Activated T-cell treated with anti-CD3 and anti-CD28 coated beads, Interleukin-2, amount 50 U/mL, for 72 hours (primary cell): ENCODE measurements around the gene NEAT1. TPM values are rescaled to one million over a fixed set of nuclear protein-coding genes. Genes with fewer than 3 reads are reported as not detected.
"Not testable (repeated sequence)": the region's sequence is repeated elsewhere in the genome, so short reads cannot be mapped to it uniquely, and the experiment has no call there.

Experiments used
- ATAC-seq, 2 donors: fragments of 150-1000 bp; cut with Tn5 transposase; replicated peaks in 1 of 2; 2 replicates each; pipeline ENCODE4 v1.10.0; 2021; ENCODE audit warnings: moderate library complexity in 2 of 2, mild to moderate bottlenecking in 1 of 2
- DNase-seq, 2 donors: peaks; one replicate each; pipeline ENCODE4 v3.0.0; 2021 to 2022; ENCODE audit warnings: mixed read lengths in 1 of 2
- H3K27ac Mint-ChIP-seq: one replicate; pipeline ENCODE4 v1.8.0; 2022; ENCODE audit warnings: mild to moderate bottlenecking, moderate library complexity, mixed read lengths
- H3K27me3 Mint-ChIP-seq: one replicate; pipeline ENCODE4 v1.8.0; 2022; ENCODE audit warnings: low read depth, mixed read lengths
- H3K36me3 Mint-ChIP-seq, 2 donors: one replicate each; pipeline ENCODE4 v1.8.0; 2022; ENCODE audit warnings: mixed read lengths in 2 of 2, mild to moderate bottlenecking in 1 of 2; ENCODE audit not compliant: insufficient read depth in 2 of 2
- H3K4me1 Mint-ChIP-seq: one replicate; pipeline ENCODE4 v1.8.0; 2022; ENCODE audit warnings: low read depth, mixed read lengths
- H3K4me3 Mint-ChIP-seq, 2 donors: one replicate each; pipeline ENCODE4 v1.8.0; 2022; ENCODE audit warnings: mild to moderate bottlenecking in 2 of 2, mixed read lengths in 2 of 2, moderate library complexity in 2 of 2
- H3K9me3 Mint-ChIP-seq, 2 donors: one replicate each; pipeline ENCODE4 v1.8.0; 2022; ENCODE audit warnings: mixed read lengths in 2 of 2
- total RNA-seq, 2 donors: library from RNA; stranded (reverse); gene quantifications; one replicate each; pipeline ENCODE4 v1.2.3, GENCODE V29; 2022

NEAT1 gene
- total RNA-seq, 2 donors from 2014 or later: 678 to 1,151 TPM

- peaks cover 88% of the 10 kb centered on the region for H3K4me1 Mint-ChIP-seq
These were observed 17.0 kb downstream of the NEAT1 start for GRCh38 chr11:65439331-65440181.

GRCh38 chr11:65440831-65441499 lies 18.4 kb downstream of the NEAT1 start:
- H3K27me3 Mint-ChIP-seq: no peaks in the 10 kb centered on the region
- peaks cover 77% of the 10 kb centered on the region for H3K4me1 Mint-ChIP-seq
- H3K9me3 Mint-ChIP-seq: no peaks in the 10 kb centered on the region
- peaks cover 20 to 62% of the 10 kb centered on the region in 2 donors for H3K36me3 Mint-ChIP-seq
- H3K27ac Mint-ChIP-seq: peak overlapping the region; percentile 51
- ATAC-seq: no peak
- peak overlapping the region; percentile 5 to 52 for H3K4me3 Mint-ChIP-seq
- no peak for DNase-seq

More at GRCh38 chr11:65439331-65440181, 17.0 kb downstream of the NEAT1 start:
- Mint-ChIP-seq H3K36me3 (peaks cover 27 to 76% of the 10 kb centered on the region in 2 donors), H3K9me3 (no peaks in the 10 kb centered on the region), H3K27ac (peak overlapping the region; percentile 97), H3K4me3 (peak overlapping the region; percentile 48 to 65), H3K27me3 (no peaks in the 10 kb centered on the region)
- no peak for DNase-seq
- peak; percentile 28 to 42 for ATAC-seq

- Mint-ChIP-seq H3K27ac (peak overlapping the region; percentile 33), H3K27me3 (no peaks in the 10 kb centered on the region), H3K4me3 (no peak overlapping the region), H3K36me3 (peaks cover 15 to 49% of the 10 kb centered on the region in 2 donors), H3K9me3 (no peaks in the 10 kb centered on the region), H3K4me1 (peaks cover 64% of the 10 kb centered on the region)
- ATAC-seq (no peak), DNase-seq (no peak)
These were observed 20.3 kb downstream of the NEAT1 start for GRCh38 chr11:65442842-65443331.

GRCh38 chr11:65444314-65445051 lies 21.9 kb downstream of the NEAT1 start:
- Mint-ChIP-seq H3K36me3 (peaks cover 11 to 37% of the 10 kb centered on the region in 2 donors), H3K4me1 (peaks cover 58% of the 10 kb centered on the region), H3K27ac (peak overlapping the region; percentile 65), H3K4me3 (no peak overlapping the region), H3K9me3 (no peaks in the 10 kb centered on the region), H3K27me3 (no peaks in the 10 kb centered on the region)
- ATAC-seq: no peak
- DNase-seq: no peak

- H3K9me3 Mint-ChIP-seq: no peaks in the 10 kb centered on the region
- H3K27me3 Mint-ChIP-seq: no peaks in the 10 kb centered on the region
- peaks cover 51% of the 10 kb centered on the region for H3K4me1 Mint-ChIP-seq
- H3K27ac Mint-ChIP-seq: peak overlapping the region; percentile 65
- DNase-seq: no peak
- no peak for ATAC-seq
- H3K36me3 Mint-ChIP-seq: peaks cover 8 to 32% of the 10 kb centered on the region in 2 donors
- H3K4me3 Mint-ChIP-seq: no peak overlapping the region
These were observed 22.6 kb downstream of the NEAT1 start for GRCh38 chr11:65445101-65445603.

GRCh38 chr11:65445604-65446445 lies 23.2 kb downstream of the NEAT1 start:
- Mint-ChIP-seq H3K36me3 (peaks cover 6 to 27% of the 10 kb centered on the region in 2 donors), H3K27me3 (no peaks in the 10 kb centered on the region), H3K9me3 (no peaks in the 10 kb centered on the region), H3K4me1 (peaks cover 44% of the 10 kb centered on the region), H3K4me3 (no peak overlapping the region), H3K27ac (peak overlapping the region; percentile 73)
- DNase-seq: no peak
- peak; percentile 4 to 10 for ATAC-seq

GRCh38 chr11:65446446-65447277 lies 24.1 kb downstream of the NEAT1 start:
- DNase-seq (no peak), ATAC-seq (peak; percentile 18 to 28)
- no peak overlapping the region for H3K4me3 Mint-ChIP-seq
- H3K4me1 Mint-ChIP-seq: peaks cover 39% of the 10 kb centered on the region
- H3K9me3 Mint-ChIP-seq: no peaks in the 10 kb centered on the region
- H3K36me3 Mint-ChIP-seq: peaks cover 4 to 22% of the 10 kb centered on the region in 2 donors
- H3K27ac Mint-ChIP-seq: peak overlapping the region; percentile 73
- no peaks in the 10 kb centered on the region for H3K27me3 Mint-ChIP-seq

GRCh38 chr11:65448074-65448417 lies 25.4 kb downstream of the NEAT1 start:
- H3K27me3 Mint-ChIP-seq: no peaks in the 10 kb centered on the region
- H3K4me1 Mint-ChIP-seq: peaks cover 33% of the 10 kb centered on the region
- H3K9me3 Mint-ChIP-seq: no peaks in the 10 kb centered on the region
- peaks cover 3 to 13% of the 10 kb centered on the region in 2 donors for H3K36me3 Mint-ChIP-seq
- DNase-seq: no peak
- H3K27ac Mint-ChIP-seq: peak overlapping the region; percentile 55
- H3K4me3 Mint-ChIP-seq: no peak overlapping the region
- peak; percentile 1 for ATAC-seq

- peaks cover 33% of the 10 kb centered on the region for H3K4me1 Mint-ChIP-seq
- DNase-seq: no peak
- no peak overlapping the region for H3K27ac Mint-ChIP-seq
- peaks cover 3 to 8% of the 10 kb centered on the region in 2 donors for H3K36me3 Mint-ChIP-seq
- no peaks in the 10 kb centered on the region for H3K9me3 Mint-ChIP-seq
- ATAC-seq: peak; percentile 18 to 27
- no peaks in the 10 kb centered on the region for H3K27me3 Mint-ChIP-seq
- H3K4me3 Mint-ChIP-seq: no peak overlapping the region
These were observed 26.0 kb downstream of the NEAT1 start for GRCh38 chr11:65448418-65449105.

- H3K27me3 Mint-ChIP-seq, H3K27ac Mint-ChIP-seq, H3K9me3 Mint-ChIP-seq, DNase-seq, H3K36me3 Mint-ChIP-seq, H3K4me3 Mint-ChIP-seq, ATAC-seq: not testable (repeated sequence)
- H3K4me1 Mint-ChIP-seq: peaks cover 47% of the 10 kb centered on the region
These were observed 28.7 kb downstream of the NEAT1 start for GRCh38 chr11:65451301-65451700.

GRCh38 chr11:65452259-65452658 lies 29.7 kb downstream of the NEAT1 start:
- not testable (repeated sequence) for ATAC-seq, H3K36me3 Mint-ChIP-seq, H3K27me3 Mint-ChIP-seq, H3K4me3 Mint-ChIP-seq, DNase-seq, H3K27ac Mint-ChIP-seq, H3K9me3 Mint-ChIP-seq
- peaks cover 55% of the 10 kb centered on the region for H3K4me1 Mint-ChIP-seq
